GM18519 (cell line): ENCODE results near the gene CALML3.

Experiments
- ATAC-seq: cut with Tn5 transposase; IDR thresholded peaks from one replicate; pipeline ENCODE4 v1.9.1; 2021; ENCODE audit warnings: mild to moderate bottlenecking, moderate library complexity; ENCODE audit not compliant: unreplicated experiment, low FRiP score

Gene CALML3

DNA sequence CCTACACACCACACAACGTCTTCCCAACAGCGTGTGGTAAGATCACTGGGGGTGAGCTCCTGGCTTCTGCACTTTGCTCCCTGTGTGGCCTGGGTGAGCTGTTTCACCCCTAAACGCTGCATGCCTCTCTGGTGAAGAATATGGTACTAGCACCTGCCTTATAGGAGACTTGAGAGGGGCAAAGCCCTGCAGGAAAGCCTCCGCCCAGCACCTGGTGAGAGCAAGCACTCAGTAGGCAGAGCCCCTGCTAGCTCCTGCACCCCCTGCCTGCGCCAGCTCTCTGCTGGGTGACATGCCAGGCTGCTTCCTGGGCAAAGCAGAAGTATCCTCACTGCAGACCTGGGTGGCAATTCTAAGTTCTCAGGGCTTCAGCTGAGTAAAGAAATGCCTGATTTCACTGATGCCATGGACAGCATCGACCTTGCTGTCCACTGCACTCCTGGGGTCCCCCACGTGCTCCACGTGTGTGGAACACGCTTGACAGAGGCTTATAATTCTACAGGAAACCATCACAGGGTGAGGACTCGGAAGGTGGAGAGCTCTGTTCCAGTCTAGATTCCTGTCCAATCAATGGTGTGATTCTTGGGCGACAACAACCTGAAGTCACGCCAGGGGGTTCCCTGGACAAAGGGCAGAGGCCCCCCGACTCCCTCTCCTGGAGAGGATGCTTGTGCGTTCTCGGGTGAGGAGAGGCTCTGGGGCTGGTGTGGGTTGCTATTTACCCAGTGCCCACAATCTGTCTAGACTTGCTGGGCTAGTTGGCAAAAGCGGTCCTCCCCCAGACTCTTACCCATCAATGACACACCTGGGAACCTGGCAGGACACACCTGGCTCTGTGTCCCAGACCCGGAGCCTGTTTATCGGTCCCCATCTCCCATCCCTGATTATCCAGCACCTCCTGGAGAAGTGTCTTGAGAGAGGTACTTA, 20.4 kb upstream of the CALML3 start:
- no peak for ATAC-seq

- no peak for ATAC-seq
Observed at GRCh38 chr10:5506246-5506645, 18.5 kb upstream of the CALML3 start.

GRCh38 chr10:5506751-5507648, 17.8 kb upstream of the CALML3 start:
- ATAC-seq: no peak

DNA sequence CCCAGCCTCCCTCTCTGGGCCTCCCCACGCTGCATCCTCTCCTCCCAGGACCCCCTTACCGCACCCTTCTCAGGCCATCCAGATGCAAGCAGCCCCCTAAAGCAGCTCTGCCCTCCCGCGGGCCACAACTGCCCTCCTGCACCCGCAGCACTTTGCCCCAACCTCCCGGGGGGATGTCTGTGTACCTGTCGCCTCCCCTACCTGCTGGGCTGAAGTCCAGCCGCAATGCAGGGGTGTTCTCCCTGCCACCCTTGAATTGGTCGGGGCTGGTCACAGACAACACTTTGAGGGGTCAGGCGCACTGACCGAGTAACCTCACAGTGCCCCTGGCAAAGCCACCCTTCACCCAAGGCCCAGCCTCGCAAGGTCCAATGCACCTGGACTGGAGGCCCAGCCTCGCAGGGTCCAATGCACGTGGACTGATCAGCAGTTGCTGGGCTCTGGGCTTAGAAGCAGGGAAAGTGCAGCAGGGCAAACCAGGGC, 17.1 kb upstream of the CALML3 start:
- ATAC-seq: no peak

- ATAC-seq: no peak
Observed at GRCh38 chr10:5508161-5508604, 16.6 kb upstream of the CALML3 start.

- no peak for ATAC-seq
Observed at GRCh38 chr10:5508786-5509185, 16.0 kb upstream of the CALML3 start.

GRCh38 chr10:5509236-5509635, 15.5 kb upstream of the CALML3 start:
- no peak for ATAC-seq

DNA sequence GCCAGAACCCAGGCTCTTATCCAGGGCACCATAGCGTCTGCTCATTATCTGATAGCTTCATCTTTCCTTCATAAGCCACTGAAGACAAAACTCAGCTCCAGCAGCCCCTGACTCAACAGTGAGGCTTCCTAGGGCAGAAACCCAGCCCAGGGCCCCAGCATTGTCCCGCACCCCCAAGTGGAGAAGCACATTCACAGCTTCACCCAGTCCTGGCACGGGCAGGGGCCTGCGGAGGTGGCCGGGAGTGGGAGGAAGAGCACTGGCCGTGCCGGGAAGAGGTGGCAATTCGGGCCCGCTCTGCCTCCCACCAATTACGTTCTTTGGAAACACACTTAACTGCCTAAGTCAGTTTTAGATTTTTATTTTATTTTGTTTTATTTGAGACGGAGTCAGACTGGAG, 15.1 kb upstream of the CALML3 start:
- ATAC-seq: no peak

DNA sequence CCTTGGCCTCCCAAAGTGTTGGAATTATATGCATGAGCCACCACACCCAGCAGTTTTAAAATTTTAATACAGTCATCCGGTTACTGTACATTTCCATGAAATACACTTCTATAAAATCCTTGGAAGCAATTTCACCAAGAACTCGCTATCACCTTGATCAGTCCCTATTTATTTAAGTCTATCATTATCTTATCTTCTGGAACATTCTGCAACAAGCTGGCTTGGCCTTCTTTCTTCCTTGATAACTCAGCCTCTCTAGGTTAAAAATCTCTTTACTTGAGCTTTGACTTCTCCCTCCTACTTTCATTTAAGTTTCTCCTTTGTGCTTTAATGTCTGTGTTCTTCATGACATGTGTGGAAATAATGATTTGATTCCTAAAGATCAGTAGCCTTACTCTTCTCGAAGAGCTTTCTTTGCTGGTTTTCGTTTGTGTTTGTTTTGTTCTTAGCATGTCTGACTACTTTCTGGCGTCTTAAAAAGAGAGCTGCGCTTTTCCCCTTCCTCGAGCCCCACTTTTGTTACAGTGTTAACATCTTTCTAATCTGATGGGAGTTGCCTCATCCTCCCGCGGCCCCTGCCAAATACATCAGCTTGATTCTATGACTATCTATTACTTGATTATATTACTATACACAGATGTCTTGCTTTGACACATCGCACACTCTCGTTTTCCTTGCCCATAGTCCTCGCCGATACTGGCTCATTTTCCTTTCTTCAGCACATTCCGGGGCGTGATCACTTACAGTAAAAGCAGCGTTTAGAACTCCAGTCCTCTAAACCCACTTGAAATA, 14.3 kb upstream of the CALML3 start:
- no peak for ATAC-seq

GRCh38 chr10:5511231-5511884, 13.4 kb upstream of the CALML3 start:
- no peak for ATAC-seq

GRCh38 chr10:5511885-5512280, 12.9 kb upstream of the CALML3 start:
- no peak for ATAC-seq

- ATAC-seq: no peak
Observed at GRCh38 chr10:5512331-5512730, 12.4 kb upstream of the CALML3 start.

DNA sequence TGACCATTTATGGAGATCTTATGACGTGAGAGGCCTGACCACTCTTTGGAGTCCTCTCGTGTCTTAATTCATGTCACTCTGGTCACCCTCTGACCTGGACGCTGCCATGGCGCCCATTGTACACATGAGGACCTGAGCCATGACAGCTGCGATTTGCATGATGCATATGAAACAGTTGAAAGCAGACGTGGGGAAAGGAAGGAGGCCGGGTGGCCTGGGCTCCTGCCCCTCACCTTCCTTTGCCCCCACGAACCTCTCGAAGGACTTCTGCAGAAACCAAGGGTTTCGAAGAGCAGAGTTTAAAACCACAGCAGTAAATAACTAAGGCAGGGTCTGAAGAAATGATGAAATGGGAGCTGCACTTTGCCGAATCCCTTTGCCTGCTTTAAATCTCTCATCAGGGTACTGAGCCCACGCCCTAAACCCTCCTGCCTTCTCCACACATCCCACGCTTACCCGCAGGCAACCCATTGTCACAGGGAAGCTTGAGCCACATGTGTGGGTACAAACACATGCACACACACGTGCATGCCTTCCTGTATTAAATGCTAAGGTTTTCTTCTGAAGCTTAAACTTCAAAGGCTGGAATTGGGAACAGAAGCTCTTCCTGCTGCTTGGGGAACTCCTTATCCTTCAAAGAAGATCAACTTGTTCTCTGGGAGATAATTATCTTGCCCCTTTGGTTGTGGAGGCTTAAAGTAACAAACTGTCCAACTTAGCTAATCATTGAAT, 11.7 kb upstream of the CALML3 start:
- no peak for ATAC-seq

DNA sequence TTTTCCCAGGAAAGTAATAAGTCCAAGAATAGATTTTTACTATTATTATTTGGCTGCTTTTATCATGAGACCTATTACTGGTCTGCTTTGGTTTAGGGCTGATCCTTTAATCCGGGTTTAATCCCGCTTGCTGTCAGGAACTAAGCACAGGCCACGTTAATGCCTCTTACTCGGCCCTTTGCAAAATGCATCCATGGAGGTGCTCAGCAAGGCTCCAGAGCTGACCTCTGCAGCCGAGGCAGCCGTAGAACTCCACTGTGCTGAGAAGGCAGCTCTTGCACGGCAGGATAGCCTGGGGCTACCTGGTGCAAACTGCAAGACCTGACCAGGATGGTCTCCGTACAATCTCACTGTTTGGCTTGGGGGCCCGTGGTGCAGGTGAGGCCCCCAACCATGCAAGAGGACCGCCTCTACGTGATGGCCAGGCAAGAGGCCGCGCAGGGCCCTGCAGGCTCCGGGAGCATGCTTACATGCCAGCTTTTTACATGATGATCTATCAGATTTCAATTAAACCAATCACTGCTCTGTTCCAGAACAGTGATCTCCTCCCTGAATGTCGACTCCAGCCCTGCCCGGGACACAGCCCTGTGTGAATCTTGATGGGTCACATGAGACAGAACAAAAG, 10.4 kb upstream of the CALML3 start:
- ATAC-seq: no peak

DNA sequence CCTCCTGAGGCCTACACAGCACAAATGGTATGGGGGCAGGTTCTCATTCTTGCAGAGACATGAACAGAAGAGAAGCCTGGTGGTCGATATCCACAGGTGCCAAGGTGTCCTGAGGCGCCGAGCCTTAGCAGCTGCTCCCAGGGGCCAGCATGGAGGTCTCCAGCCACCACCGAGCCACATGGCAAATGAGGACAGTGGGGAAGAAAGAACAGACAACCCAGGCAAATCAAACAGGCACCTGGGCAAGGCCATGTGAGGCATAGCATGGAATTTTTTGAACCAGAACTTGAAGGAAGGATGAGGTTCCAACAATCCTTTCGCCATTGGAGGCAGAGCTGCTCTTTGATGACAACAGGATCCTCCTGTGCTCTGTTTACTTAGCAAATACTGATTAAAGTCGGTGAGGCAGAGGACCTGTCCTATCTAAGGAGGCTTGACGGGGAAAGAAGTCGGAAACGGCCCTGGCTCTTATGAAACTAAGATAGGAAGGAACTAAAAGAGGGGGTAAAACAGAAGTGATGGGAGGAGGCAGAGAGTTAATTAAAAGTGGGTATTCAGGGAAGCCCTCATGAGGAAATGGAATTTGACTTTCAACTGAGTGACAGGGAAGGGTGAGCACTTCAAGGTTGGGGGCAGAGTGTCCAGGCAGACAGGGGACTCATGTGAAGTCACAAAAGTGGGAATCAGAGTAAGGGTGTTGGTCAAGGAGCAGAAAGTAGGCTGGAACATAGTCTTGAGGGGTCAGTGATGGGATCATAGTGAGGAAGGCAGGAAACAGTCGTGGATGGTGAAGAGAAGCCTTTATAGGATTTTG, 8.6 kb upstream of the CALML3 start:
- no peak for ATAC-seq

- no peak for ATAC-seq
Observed at GRCh38 chr10:5517546-5517945, 7.2 kb upstream of the CALML3 start.

DNA sequence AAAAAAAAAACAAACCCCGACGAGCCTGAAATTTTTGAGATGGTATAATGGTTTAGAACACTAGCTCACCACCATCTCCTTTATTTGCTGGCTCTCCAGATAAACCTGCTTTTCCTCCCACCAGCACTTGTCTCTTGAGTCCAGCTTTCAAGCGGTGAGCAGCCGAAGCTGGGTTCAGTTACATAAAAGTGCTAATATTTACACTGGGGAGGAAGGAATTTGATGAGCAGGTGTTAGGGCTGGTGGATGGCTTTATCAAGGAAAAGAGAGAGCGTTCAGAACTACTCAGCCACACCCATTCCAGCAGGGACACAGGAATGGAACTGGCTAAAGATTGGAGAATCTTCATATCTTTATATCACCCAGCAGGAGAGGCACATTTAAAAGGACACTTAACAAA, 6.6 kb upstream of the CALML3 start:
- no peak for ATAC-seq

GRCh38 chr10:5519054-5519453, 5.7 kb upstream of the CALML3 start:
- no peak for ATAC-seq
